Tibial artery (tissue), 4 donors: ENCODE measurements around the gene RNF213.

Experiments used
- DNase-seq, 2 donors: peaks; one replicate each; pipeline ENCODE4 v3.0.0-alpha.2; 2019
- H3K27ac ChIP-seq, 2 donors: fragments of 200-600 bp; sonication (generic) in 1 of 2; 1 replicate in 1 of 2; 2 replicates in 1 of 2; pipeline ENCODE4 v1.5.1; 2018 to 2019; ENCODE audit warnings: mild to moderate bottlenecking in 1 of 2
- H3K27me3 ChIP-seq, 2 donors: fragments of 200-600 bp; sonication (generic) in 1 of 2; one replicate each; pipeline versions ENCODE4 v1.5.1 to v1.6.0; 2016 to 2019
- H3K36me3 ChIP-seq, 3 donors: fragments of 200-600 bp; sonication (generic) in 2 of 3; one replicate each; pipeline ENCODE4 v1.5.1; 2016 to 2019; ENCODE audit warnings: mild to moderate bottlenecking in 2 of 3
- H3K4me1 ChIP-seq, 4 donors: fragments of 200-600 bp; sonication (generic) in 2 of 4; 1 replicate in 3 of 4; 2 replicates in 1 of 4; pipeline ENCODE4 v1.5.1; 2016 to 2019
- H3K4me3 ChIP-seq, 2 donors: fragments of 200-600 bp; sonication (generic) in 1 of 2; 1 replicate in 1 of 2; 2 replicates in 1 of 2; pipeline ENCODE4 v1.5.1; 2018 to 2019; ENCODE audit warnings: mild to moderate bottlenecking in 2 of 2
- H3K9me3 ChIP-seq, 3 donors: fragments of 200-600 bp; sonication (generic) in 1 of 3; one replicate each; pipeline ENCODE4 v1.5.1; 2016 to 2019
- CTCF ChIP-seq, 2 experiments: fragments of 200-600 bp in 1 of 2; fragments of 450-650 bp in 1 of 2; IDR thresholded peaks; one replicate each; pipeline ENCODE4 v1.5.1; 2017 to 2019; ENCODE audit warnings: antibody characterized with exemption in 2 of 2, mild to moderate bottlenecking in 1 of 2, moderate library complexity in 1 of 2
- intact Hi-C: fragments of 100-400 bp; cut with DNase I; formaldehyde crosslinking; loops from one replicate; pipeline ENCODE4 v1.15.0; 2023; ENCODE audit warnings: low total_unique reads

Gene RNF213

GRCh38 chr17:80349151-80349651 is 88.5 kb downstream of the RNF213 start:
- Histone ChIP-seq H3K4me3 (no peak overlapping the region), H3K4me1 (no peaks in the 10 kb centered on the region), H3K27me3 (no peaks in the 10 kb centered on the region), H3K36me3 (peaks cover 100% of the 10 kb centered on the region in 3 donors), H3K27ac (no peak overlapping the region), H3K9me3 (no peaks in the 10 kb centered on the region)
- DNase-seq, result peak in 1 of 2 donors; percentile 57
- intact Hi-C loops, result no loop called here
- no peak for TF ChIP-seq CTCF (IDR thresholded peaks at IDR 0.05)

GRCh38 chr17:80349751-80350150 is 89.1 kb downstream of the RNF213 start:
- DNase-seq, result peak in 1 of 2 donors; percentile 25
- Histone ChIP-seq H3K36me3 (peaks cover 100% of the 10 kb centered on the region in 3 donors), H3K4me3 (no peak overlapping the region), H3K4me1 (no peaks in the 10 kb centered on the region), H3K9me3 (no peaks in the 10 kb centered on the region), H3K27me3 (no peaks in the 10 kb centered on the region), H3K27ac (no peak overlapping the region)
- intact Hi-C loops, result no loop called here
- TF ChIP-seq CTCF (IDR thresholded peaks at IDR 0.05), result no peak

- no peaks in the 10 kb centered on the region for H3K4me1 ChIP-seq
- H3K36me3 ChIP-seq, result peaks cover 84 to 95% (median 91%) of the 10 kb centered on the region in 3 donors
- H3K27me3 ChIP-seq, result no peaks in the 10 kb centered on the region
- intact Hi-C loops, result no loop called here
- TF ChIP-seq CTCF (IDR thresholded peaks at IDR 0.05), result no peak
- no peak overlapping the region for H3K27ac ChIP-seq
- no peaks in the 10 kb centered on the region for H3K9me3 ChIP-seq
- H3K4me3 ChIP-seq, result no peak overlapping the region
- DNase-seq, result peak; percentile 10 to 53
Observed at GRCh38 chr17:80352216-80352895, 91.7 kb downstream of the RNF213 start.

- Histone ChIP-seq H3K27ac (no peak overlapping the region), H3K4me3 (no peak overlapping the region), H3K36me3 (peaks cover 83 to 94% (median 91%) of the 10 kb centered on the region in 3 donors), H3K27me3 (no peaks in the 10 kb centered on the region), H3K9me3 (no peaks in the 10 kb centered on the region), H3K4me1 (no peaks in the 10 kb centered on the region)
- DNase-seq, result peak; percentile 14 to 54
- intact Hi-C loops, result no loop called here
- TF ChIP-seq CTCF (IDR thresholded peaks at IDR 0.05), result no peak
Observed at GRCh38 chr17:80352991-80353665, 92.5 kb downstream of the RNF213 start.

- no peak overlapping the region for H3K27ac ChIP-seq
- TF ChIP-seq CTCF (IDR thresholded peaks at IDR 0.05), result no peak
- intact Hi-C loops, result no loop called here
- no peak overlapping the region for H3K4me3 ChIP-seq
- DNase-seq, result peak; percentile 11 to 43
- peaks cover 83 to 94% (median 91%) of the 10 kb centered on the region in 3 donors for H3K36me3 ChIP-seq
- no peaks in the 10 kb centered on the region for H3K4me1 ChIP-seq
- H3K27me3 ChIP-seq, result no peaks in the 10 kb centered on the region
- H3K9me3 ChIP-seq, result no peaks in the 10 kb centered on the region
Observed at GRCh38 chr17:80353718-80354275, 93.1 kb downstream of the RNF213 start.
